Stimulated activated CD4-positive, alpha-beta T cell treated with anti-CD3 and anti-CD28 coated beads, TNF-alpha, amount 100 ng/mL, for 24 hours (primary cell): ENCODE measurements around the gene GTF3A.

Source experiments
- DNase-seq, 3 experiments: peaks; one replicate each; pipeline ENCODE4 v3.0.0-alpha.2; 2020; ENCODE audit warnings: low read depth in 3 of 3

Gene GTF3A

DNA sequence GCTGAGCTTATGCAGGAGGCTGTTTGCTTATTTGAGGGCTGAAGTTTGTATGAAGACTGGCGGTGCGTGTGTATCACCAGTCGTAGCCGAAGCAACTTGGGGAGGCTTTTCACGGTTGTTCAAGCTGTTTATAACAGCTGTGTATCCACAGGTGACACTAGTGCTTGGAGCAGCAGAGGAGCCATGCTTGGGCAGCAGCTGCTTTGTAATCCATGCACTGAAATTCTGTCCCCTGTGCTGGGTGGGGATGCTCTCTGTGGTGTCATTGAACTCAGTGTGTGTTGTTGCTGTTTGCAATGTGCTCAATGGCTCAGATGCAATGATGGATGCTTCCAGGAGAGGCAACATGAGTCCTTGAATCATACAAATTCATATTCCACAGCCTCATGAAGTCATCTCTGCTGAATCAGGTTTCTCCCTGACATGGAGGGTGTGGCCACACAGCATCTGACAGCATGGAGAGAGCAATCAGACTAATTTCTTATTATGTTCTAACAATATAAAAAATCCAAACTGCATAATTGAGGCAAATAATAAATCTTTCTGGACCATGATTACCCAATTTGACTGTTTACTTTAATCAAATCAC lies 18.8 kb upstream of the GTF3A start:
- no peak for DNase-seq

DNA sequence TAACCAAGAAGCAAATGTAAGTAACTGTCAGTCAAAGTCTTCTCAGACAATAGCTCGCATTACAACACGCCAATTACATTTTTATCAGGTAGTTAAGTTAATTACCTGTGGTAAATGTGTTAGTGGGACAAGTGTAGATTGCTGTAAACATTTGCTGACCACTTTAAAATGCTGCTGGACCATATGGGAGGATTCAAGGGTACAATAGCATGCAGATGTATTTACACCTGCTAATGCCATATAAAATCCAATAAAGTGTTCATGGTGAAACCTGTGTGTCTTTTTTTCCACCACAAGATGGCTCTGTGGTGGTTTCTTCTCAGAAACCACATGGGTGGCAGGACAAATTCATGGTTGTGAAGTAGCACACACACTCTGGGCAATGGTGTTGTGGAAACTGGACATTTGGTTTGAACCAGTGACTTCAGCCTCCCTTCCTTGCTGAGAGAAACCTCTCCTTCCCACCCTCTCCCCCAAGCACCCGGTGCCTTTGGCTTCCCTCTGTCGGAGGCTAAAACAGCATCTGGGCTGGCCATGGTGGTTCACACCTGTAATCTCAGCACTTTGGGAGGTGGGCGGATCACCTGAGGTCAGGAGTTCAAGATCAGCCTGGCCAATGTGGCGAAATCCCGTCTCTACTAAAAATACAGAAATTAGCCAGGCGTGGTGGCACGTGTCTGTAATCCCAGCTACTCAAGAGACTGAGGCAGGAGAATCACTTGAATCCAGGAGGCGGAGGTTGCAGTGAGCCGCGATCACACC lies 18.1 kb upstream of the GTF3A start:
- peak in 1 of 3 experiments; percentile 16 for DNase-seq

DNA sequence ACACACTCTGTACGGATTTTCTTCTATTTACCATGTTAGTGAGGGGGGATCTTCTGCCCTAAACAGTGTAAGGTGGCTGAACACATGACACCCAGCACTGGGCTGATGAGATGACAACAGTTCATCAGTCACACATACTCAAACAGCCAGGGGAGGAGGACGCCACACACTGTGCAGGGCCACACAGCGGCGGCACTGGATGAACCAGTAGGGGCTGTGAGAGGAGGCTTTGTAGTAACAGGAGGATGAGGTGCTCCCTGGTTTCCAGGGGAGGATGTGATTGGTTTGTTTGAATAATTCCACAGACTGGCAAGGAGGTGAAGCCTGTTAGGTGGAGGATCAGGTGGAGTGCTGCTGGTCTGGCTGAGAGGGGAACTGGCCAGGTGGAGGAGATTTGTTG lies 16.3 kb upstream of the GTF3A start:
- DNase-seq = no peak

DNA sequence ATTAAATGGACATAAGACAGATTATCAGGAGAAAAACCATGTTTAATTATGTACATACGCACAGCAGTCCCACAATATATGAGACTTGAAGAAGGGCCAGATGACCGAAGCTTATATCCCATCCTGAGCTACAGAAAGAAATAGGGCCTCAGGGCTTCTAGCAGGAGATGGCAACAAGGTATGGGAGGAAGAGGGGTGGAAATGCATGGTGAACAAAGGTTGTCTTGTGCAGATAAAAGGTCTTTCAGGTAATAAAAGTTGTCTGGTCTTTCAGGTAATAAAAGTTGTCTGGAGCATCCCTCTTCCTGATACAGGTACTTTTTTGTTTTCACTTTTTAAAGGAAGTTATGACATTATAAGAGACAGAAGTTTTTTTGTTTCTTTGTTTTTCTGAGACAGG lies 15.4 kb upstream of the GTF3A start:
- DNase-seq = no peak

DNA sequence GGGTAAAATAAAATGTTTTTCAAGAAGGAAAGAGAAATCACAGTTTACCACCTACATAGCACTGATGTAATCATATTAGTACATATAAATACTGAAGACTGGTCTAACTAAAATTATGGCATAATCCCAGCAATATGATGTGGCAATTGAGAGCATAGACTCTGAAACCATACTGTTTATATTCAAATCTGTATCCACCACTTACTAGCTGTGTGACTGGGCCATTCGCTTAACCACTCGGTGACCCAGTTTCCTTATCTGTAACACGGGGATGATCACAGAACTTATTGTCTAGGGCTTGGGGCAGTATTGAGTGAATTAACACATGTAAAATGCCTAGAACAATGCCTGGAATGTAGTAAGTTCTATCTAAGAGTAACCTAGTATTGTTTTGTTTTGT lies 13.1 kb upstream of the GTF3A start:
- no peak for DNase-seq

DNA sequence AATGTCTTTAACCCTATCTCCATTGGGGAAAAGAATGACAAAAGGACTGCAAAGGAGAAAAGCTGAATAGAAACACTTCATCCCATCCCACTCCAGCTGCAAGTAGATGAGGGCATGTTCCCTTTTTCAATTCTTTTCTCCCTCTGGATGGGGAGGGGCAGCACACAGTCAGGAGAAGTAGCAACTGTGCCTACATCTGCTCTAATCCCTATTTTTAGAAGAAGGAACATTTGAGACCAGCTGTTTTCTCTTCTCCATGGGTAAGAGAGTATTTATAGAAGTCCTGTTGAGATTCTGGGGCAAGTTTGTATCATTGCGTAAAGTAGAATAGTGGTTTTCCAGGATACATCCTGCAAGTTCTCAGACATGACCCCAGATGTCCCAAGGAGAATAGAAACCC lies 9.3 kb upstream of the GTF3A start:
- DNase-seq = no peak

DNA sequence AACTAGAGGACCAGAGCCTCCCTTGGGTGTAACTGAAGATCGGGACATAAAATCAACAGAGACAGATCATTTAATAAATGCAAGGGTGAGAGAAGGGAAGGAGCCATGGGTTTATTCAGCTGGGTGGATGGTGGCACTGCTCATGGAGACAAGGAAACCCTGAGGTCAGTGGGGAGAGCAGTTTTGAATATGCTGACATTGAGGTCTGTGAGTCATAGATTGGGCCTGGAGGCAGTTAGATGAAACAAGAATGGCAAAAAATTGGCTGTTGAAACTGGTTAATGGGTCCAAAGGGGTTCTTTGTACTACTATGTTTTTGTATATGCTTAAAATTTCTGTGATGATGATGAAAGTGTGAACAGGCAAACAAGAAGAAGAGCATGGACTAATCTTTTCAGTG lies 5.1 kb upstream of the GTF3A start:
- DNase-seq = no peak

DNA sequence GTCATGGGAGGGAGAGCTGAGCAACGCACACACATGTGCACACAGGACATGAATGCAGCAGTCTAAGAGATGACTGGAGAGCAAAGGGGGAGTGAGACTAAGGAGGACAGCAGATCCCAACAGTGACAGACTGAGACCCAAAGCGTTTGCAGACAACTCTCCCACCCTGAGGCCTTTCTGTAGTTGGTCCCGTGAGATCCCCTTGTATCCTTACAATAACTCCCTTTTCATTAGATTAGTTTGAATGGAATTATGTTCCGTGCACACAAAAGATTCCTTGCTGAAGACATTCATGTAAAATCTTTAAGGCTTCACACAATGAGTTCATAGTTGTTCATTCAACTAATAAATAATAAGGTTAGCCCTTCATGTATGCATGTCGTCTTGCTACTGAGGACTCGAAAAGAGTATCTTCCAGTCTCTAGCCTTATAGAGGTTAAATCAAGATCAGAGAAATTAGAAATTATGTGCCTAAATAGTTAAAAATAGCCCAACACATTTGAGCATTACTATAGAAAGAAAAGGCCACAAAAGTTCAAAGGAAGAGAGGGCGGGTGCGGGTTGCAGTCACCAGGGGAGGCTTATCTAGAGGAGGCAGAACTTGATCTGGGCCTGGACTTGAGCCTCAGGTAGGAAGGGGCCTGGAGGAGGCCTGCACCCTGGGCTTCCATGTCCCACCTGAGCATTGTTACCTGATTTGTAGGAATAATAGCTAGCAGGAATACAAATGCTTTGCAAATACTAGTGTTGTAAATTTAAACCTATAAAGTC lies 3.1 kb upstream of the GTF3A start:
- no peak for DNase-seq

DNA sequence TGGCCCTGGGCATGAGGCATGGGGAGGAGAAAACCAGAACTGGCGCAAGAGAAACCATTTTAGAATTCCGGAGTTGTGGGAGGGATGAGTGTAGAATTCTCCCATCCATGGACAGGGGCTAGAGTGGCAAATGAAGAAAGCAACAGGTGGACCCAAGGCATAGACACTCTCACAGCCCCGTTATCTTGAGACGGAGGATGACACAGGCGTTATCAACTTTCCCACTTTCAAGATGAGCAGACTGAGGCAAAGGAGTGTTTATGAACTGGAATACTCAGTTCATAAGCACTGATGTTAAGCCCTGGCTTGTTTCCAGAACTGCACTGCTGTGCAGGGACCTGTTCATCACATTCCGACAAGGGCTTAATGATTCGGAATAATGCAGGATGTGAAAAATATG lies 1.1 kb upstream of the GTF3A start:
- DNase-seq = no peak

DNA sequence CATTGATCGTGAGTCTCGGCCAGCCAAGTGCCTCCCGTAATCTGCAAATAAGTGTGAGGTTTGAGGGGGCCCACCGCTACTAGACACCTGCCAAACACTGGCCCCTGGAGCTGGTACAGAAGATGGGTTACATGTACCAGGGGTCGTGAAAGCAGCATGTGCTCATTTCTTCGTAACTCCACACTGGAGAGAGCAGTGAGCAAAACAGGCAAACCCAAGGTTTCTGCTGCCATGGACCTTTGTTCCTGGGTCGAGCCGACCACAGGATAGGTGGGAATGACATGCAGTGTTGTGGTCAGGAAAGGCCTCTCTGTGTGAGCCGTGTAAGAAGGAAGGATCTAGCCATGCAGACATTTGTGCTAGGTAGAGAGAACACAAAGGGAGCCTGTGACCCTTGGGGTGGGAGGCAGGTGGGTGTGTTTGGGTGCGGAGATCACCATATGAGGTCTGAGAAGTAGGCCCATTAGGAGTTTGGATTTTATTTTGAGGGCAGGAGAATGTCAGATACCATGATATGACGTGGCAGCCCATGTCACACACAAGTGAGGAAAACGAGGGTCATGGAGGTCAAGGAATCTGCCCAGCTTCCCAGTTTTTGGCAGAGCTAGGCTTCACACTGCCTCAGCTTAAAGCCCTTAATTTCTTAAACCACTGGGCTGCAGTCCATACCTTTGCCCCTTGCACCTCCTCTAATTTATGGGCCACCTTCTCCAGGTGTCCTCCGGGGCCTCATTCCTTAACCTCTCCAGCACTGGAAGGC lies 919 bp downstream of the GTF3A start:
- peak in 1 of 3 experiments; percentile 12 for DNase-seq

DNA sequence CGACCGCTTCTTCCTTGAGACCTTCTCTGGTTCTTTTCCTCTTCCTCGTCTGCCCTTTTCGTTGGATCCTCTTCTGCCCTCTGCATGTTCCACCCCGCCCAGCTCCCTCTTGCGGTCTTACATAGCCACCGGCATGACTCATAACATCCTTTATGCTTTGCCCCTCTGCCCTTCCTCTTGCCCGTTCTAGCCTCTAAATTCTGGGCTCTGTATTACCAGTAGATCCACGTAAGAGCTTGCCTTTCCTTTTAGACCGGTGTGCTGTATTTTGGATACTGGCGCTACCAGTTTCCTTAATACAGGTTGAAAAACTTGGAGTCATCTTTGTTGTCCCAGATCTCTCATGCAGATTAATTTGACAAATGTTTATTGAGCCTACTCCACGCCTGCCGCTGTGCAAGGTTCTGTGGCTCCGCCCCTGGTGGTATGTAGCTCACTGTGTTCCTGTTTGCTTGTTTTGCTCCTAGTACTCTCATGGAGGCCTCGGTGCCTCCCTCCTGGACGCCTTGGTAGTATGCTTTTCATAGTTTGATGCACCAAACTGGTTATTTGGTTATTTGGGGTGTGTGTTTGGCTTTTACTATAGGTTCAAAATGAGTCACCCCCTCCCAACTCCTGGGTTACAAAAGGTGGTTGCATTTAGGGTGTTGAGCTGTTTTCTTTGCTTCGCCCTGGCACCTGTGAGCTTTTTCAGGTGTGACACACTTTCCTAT lies 1.7 kb downstream of the GTF3A start:
- DNase-seq = peak in 2 of 3 experiments; percentile 53 to 69

DNA sequence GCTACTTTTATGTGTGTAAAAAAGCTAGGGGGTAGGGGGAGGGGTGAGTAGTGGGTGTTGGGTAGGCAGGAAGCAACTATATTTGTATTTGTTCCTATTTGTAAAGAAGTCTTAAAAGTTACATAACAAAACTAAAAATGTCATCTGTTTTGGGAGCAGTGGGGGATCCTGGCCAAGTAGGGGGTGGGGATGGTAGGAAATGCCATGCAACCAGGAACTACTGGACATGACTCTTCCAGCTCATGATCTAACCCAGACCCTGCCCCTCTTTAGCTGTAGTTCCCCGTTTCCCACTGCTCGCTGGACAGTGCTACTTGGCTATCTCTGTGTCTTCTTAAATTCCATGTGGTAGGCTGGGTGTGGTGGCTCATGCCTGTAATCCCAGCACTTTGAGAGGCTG lies 3.2 kb downstream of the GTF3A start:
- no peak for DNase-seq

DNA sequence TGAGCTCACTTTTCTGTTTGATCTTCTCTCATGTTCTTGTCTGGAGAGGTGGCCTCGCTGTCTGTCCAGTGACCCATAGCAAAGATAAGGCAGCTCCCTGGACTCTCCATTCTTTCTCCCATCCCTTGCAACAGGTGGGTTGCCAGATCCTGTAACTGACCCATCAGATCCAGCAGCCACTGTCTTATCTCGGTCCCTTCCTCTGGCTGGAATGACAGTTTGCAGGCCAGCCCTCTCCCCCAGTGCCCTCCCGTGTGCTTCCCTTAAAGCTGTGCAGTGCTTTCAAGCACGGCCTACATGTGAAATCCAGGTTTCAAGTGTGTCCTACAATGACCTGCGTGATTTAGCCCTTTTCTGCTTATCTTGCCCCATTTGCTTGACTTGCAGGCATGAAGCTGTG lies 3.7 kb downstream of the GTF3A start:
- no peak for DNase-seq

DNA sequence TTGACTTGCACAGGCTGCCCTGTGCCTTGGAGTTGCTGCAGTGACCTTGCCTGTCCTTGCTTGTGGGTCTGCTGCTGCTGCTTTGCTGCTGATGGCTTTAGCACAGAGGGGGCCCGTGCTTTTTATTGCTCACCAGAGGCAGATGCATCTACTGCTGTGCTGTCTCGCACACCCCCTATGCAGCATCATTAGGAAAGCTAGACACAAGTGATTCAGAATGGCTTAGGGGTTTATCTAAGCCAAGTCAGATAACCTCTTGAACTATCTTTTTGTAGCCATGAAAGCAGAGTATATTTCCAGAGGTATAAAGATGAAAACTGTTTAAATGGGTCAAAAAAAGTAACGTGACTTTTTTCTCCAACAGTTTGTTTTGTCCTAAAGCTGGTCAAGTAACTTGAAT lies 7.8 kb downstream of the GTF3A start:
- no peak for DNase-seq

DNA sequence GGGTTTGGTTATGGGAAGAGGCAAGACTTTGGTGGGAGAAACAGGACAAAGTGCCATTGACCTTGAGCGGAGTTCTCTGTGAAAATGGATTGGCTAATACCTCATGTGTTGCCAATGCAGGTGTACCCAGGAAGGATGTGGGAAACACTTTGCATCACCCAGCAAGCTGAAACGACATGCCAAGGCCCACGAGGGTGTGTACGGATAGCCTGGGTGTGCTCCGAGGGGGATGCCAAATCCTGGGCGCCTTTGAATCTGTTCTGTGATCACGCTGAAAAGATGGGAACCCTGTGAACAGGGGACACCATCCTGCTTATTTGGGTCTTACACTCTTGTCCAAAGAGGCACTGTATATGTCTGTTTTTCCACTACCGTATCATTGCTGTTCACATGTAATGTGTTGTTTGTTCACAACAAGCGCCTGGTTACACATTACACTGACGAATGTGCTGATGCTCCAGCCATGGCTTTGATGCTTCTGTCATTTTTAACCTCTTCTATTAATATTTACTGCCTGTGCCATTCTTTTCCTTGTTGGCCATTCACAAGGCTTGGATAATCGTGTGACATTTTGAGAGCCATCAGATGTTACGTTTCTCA lies 8.3 kb downstream of the GTF3A start:
- no peak for DNase-seq

DNA sequence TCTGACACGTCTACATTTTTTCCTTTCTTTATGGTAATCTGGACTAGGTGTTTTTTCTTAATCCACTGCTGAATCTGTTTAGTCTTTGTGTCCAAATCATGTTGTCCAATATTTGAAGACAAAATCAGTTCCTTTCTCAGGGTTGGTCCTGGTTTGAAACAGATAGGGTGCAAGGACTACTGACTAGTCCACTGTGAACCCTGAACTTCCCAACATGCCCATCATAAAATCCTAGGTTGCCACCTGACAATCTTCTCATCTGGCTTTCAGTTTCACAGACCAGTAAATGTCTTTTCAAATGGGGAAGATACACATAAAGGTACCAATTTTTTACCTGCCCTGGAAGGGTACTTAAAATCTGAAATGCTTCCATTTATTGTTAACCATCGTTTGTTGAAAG lies 12.7 kb downstream of the GTF3A start:
- no peak for DNase-seq

DNA sequence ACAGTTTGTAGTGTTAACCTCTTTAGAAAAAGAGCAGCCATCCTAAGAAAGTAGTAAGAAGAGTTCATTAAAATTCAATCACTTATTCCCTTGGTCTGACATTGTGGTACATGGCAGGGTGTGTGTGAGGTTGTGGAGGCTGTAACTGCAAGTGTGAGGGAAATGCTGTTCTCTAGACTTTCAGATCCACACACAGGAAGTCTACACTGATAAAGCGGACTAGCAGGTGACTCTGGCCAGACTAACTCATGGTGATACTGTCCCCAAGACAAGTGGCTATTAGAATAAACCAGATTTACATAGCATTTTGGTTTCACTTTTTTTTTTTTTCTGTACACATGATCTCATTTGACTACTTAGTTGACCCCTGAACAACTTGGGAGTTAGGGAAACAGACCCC lies 16.0 kb downstream of the GTF3A start:
- DNase-seq = no peak

DNA sequence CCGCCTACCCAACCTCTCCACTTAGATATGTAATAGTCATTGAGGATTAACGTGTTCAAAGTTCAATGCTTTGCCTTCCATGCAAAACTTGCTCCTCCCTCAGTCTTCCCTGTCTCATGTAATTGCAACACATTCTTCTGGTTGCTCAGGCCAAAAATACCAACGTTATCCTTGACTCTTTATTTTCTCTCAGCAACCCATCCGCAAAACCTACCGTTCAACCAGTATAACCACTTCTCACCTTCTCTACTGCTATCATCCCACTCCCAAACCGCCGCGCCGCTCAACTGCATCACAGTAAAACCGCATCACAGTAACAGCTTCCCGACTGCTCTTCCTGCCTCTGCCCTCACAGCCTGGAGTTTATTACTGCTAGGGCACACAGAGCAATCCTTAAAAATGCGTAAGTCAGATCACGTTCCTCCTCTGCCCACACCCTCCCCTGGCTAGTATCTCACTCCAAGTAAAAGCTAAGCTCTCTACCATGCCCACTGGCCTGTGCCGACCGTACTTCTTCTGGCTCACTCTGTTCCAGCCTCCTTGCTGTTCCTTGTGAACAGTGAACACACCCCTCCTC lies 17.7 kb downstream of the GTF3A start:
- DNase-seq = peak in 1 of 3 experiments; percentile 21

DNA sequence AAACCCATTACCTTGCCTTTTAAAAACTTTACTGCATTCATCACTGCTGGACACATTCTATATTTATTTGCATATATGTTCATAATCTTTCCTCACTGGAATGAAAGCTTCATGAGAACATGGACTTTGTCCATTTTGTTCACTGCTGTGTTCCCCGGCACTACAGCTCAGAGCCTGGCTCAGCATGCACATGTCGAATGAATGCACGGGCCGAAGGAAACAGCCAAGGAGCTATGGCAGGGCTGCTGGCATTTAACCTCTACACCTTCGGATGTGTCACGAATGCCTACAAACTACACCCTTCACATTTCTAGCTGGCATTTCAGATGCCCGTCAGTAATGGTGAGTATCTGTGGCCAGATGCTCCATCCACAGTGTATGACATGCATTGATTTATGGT lies 18.4 kb downstream of the GTF3A start:
- DNase-seq = no peak

DNA sequence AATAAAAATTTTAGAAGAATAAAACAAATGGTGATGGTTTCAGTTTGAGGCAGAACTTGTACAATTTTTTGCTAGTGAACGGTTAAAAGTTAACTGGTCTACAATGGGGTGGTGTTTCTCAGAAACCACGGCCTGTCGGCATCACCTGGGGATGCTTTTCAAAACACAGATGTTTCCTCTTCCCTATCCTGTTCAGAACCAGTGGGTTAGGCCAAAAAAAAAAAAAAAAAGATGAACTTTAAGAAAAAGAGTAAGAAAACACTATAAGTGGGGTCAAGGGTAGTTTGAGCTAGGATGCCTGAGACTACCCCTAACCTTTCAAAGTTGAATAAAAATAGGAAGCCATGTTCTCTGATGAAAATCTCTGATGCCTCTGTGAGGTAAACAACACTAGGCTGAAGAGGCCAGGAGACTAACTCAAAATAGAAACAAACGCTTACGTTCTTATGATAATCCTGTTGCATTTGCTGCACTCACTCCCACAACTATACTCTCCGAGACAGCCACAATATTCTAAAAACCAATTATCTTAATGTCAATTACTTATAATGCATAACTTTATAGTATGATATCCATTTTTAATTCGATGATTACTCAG lies 22.7 kb downstream of the GTF3A start:
- no peak for DNase-seq
